ENCODE measurements around the gene TIMM29. TPM values are rescaled to one million over a fixed set of nuclear protein-coding genes. Genes with fewer than 3 reads are reported as not detected.

TIMM29 gene
- total and polyA plus RNA-seq, 2 donors (not counting 1 experiment from before 2014, with no cell fraction given): 8.4 to 24.2 TPM

- TF ChIP-seq EZH2 (IDR thresholded peaks at IDR 0.05; ENCODE audit: borderline replicate concordance, insufficient read depth, low read depth, low read length, poor library complexity, severe bottlenecking): no peak
- TF ChIP-seq, protein P1, sequence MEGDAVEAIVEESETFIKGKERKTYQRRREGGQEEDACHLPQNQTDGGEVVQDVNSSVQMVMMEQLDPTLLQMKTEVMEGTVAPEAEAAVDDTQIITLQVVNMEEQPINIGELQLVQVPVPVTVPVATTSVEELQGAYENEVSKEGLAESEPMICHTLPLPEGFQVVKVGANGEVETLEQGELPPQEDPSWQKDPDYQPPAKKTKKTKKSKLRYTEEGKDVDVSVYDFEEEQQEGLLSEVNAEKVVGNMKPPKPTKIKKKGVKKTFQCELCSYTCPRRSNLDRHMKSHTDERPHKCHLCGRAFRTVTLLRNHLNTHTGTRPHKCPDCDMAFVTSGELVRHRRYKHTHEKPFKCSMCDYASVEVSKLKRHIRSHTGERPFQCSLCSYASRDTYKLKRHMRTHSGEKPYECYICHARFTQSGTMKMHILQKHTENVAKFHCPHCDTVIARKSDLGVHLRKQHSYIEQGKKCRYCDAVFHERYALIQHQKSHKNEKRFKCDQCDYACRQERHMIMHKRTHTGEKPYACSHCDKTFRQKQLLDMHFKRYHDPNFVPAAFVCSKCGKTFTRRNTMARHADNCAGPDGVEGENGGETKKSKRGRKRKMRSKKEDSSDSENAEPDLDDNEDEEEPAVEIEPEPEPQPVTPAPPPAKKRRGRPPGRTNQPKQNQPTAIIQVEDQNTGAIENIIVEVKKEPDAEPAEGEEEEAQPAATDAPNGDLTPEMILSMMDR (IDR thresholded peaks at IDR 0.05): no peak
- Histone ChIP-seq H3K36me3 (replicated peaks in 1 of 2; ENCODE audit: control extremely low read depth in 1 of 2, control insufficient read depth in 1 of 2, extremely low read depth in 1 of 2, insufficient read depth in 2 of 2, low read length in 1 of 2) (peaks cover 0 to 26% of the 10 kb centered on the region in 2 experiments), H3K9me3 (ENCODE audit: control extremely low read depth in 1 of 3, control insufficient read depth in 2 of 3, insufficient read depth in 1 of 3, low read length in 2 of 3) (no peaks in the 10 kb centered on the region), H4K20me1 (ENCODE audit: control insufficient read depth, insufficient read depth, low read length, poor library complexity, severe bottlenecking) (no peaks in the 10 kb centered on the region), H2AFZ (ENCODE audit: insufficient read depth, low read depth, low read length, poor library complexity, severe bottlenecking) (no peak overlapping the region), H3K27me3 (replicated peaks in 1 of 4; ENCODE audit: control extremely low read depth in 1 of 4, control insufficient read depth in 3 of 4, insufficient read depth in 4 of 4, low read length in 3 of 4) (no peaks in the 10 kb centered on the region), H3K4me3 (ENCODE audit: control extremely low read depth in 1 of 5, extremely low read depth in 1 of 5, insufficient read depth in 1 of 5, low read depth in 2 of 5, low read length in 4 of 5) (no peak overlapping the region), H3K27ac (ENCODE audit: low read length in 2 of 2) (no peak overlapping the region), H3K79me2 (ENCODE audit: control insufficient read depth, insufficient read depth, low read length) (no peaks in the 10 kb centered on the region), H3K4me2 (replicated peaks; ENCODE audit: low read depth, low read length, poor library complexity, severe bottlenecking) (no peak overlapping the region), H3K9ac (ENCODE audit: low read length) (no peak overlapping the region), H3K4me1 (ENCODE audit: control insufficient read depth in 2 of 2, insufficient read depth in 2 of 2, low read length in 2 of 2) (peaks cover 0 to 3% of the 10 kb centered on the region in 2 donors)
- POLR2A ChIA-PET: no interaction called here
- H3K9me3 Mint-ChIP-seq (ENCODE audit: insufficient read depth): no peaks in the 10 kb centered on the region
- CTCF ChIA-PET: no interaction called here
- WGBS (ENCODE audit: insufficient coverage): 100% methylated on average over 1 of the region's 13 CpGs
- intact Hi-C loops (cut with micrococcal nuclease): no loop called here
- no peak overlapping the region for H3K4me3 Mint-ChIP-seq
- ATAC-seq (ENCODE audit: low read depth): no peak
- H3K27me3 Mint-ChIP-seq: no peaks in the 10 kb centered on the region
- peaks cover 6% of the 10 kb centered on the region for H3K4me1 Mint-ChIP-seq
- DNase-seq: no peak
- H3K27ac Mint-ChIP-seq: no peak overlapping the region
Observed at GRCh38 chr19:10922638-10923014, 6.0 kb upstream of the TIMM29 start.

DNA sequence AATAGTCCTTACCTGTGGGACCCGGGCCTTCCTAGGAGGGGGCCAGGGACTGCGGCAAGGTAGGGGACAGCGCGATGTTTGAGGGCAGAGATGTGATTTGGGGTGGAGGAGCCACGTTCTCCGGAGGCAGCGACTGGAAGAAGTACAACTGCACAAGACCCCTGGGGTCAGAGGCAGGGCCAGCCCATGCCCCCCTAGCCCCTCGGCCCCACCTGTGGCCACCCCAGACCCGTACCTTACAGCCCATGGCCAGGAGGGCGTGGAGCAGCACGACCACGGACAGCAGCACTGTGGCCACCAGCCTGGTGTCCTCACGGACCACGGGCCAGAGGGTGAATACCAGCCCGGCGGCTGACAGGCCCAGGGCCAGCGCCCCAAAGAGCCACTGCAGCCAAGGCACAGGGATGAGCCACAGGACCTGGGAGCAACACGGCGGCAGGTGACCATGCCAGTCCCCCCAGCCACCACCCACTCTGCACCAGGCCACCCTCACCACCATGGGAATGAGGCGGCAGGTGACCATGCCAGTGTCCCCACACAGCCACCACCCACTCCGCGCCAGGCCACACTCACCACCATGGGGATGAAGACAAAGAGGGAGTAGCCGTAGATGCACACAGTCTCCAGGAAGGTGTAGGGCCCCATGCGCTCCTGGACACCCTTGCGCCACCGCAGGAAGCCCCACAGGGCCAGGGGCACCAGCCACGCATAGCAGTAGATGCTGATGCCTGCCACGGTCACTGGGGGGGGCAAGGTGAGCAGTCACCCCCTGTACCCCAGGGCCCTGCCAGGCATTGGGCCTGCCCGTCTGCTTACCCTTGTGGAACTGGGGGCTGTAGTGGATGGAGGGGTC lies 5.1 kb upstream of the TIMM29 start:
- H3K79me2 ChIP-seq (ENCODE audit: control insufficient read depth, insufficient read depth, low read length): no peaks in the 10 kb centered on the region
- H3K9ac ChIP-seq (ENCODE audit: low read length): no peak overlapping the region
- TF ChIP-seq EZH2 (IDR thresholded peaks at IDR 0.05; ENCODE audit: borderline replicate concordance, insufficient read depth, low read depth, low read length, poor library complexity, severe bottlenecking): no peak
- TF ChIP-seq, protein P1 (IDR thresholded peaks at IDR 0.05): no peak
- ChIA-PET CTCF (no interaction called here), POLR2A (no interaction called here)
- H3K27me3 ChIP-seq (replicated peaks in 1 of 4; ENCODE audit: control extremely low read depth in 1 of 4, control insufficient read depth in 3 of 4, insufficient read depth in 4 of 4, low read length in 3 of 4): no peaks in the 10 kb centered on the region
- no peak overlapping the region for H2AFZ ChIP-seq (ENCODE audit: insufficient read depth, low read depth, low read length, poor library complexity, severe bottlenecking)
- DNase-seq (no peak), ATAC-seq (ENCODE audit: low read depth) (no peak)
- Mint-ChIP-seq H3K9me3 (ENCODE audit: insufficient read depth) (no peaks in the 10 kb centered on the region), H3K4me1 (peaks cover 8% of the 10 kb centered on the region), H3K27ac (no peak overlapping the region), H3K4me3 (no peak overlapping the region), H3K27me3 (no peaks in the 10 kb centered on the region)
- peaks cover 0 to 26% of the 10 kb centered on the region in 2 experiments for H3K36me3 ChIP-seq (replicated peaks in 1 of 2; ENCODE audit: control extremely low read depth in 1 of 2, control insufficient read depth in 1 of 2, extremely low read depth in 1 of 2, insufficient read depth in 2 of 2, low read length in 1 of 2)
- intact Hi-C loops (cut with micrococcal nuclease): no loop called here
- 97% methylated on average over 26 of the region's 29 CpGs for WGBS (ENCODE audit: insufficient coverage)
- H4K20me1 ChIP-seq (ENCODE audit: control insufficient read depth, insufficient read depth, low read length, poor library complexity, severe bottlenecking): no peaks in the 10 kb centered on the region
- no peak overlapping the region for H3K4me2 ChIP-seq (replicated peaks; ENCODE audit: low read depth, low read length, poor library complexity, severe bottlenecking)
- peaks cover 5 to 9% of the 10 kb centered on the region in 2 donors for H3K4me1 ChIP-seq (ENCODE audit: control insufficient read depth in 2 of 2, insufficient read depth in 2 of 2, low read length in 2 of 2)
- H3K4me3 ChIP-seq (ENCODE audit: control extremely low read depth in 1 of 5, extremely low read depth in 1 of 5, insufficient read depth in 1 of 5, low read depth in 2 of 5, low read length in 4 of 5): no peak overlapping the region
- no peak overlapping the region for H3K27ac ChIP-seq (ENCODE audit: low read length in 2 of 2)
- no peaks in the 10 kb centered on the region for H3K9me3 ChIP-seq (ENCODE audit: control extremely low read depth in 1 of 3, control insufficient read depth in 2 of 3, insufficient read depth in 1 of 3, low read length in 2 of 3)

All from B cell (primary cell).